NOMO-1 (cell line): ENCODE results near the gene PDF.
"Not testable (repeated sequence)": the region's sequence is repeated elsewhere in the genome, so short reads cannot be mapped to it uniquely, and the experiment has no call there.

Experiments
- DNase-seq, 2 experiments: peaks; one replicate each; lab custom pipeline; 2025; ENCODE audit not compliant: unreplicated experiment in 2 of 2; lab: John Stamatoyannopoulos, UW

The PDF gene, protein sequence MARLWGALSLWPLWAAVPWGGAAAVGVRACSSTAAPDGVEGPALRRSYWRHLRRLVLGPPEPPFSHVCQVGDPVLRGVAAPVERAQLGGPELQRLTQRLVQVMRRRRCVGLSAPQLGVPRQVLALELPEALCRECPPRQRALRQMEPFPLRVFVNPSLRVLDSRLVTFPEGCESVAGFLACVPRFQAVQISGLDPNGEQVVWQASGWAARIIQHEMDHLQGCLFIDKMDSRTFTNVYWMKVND

DNA sequence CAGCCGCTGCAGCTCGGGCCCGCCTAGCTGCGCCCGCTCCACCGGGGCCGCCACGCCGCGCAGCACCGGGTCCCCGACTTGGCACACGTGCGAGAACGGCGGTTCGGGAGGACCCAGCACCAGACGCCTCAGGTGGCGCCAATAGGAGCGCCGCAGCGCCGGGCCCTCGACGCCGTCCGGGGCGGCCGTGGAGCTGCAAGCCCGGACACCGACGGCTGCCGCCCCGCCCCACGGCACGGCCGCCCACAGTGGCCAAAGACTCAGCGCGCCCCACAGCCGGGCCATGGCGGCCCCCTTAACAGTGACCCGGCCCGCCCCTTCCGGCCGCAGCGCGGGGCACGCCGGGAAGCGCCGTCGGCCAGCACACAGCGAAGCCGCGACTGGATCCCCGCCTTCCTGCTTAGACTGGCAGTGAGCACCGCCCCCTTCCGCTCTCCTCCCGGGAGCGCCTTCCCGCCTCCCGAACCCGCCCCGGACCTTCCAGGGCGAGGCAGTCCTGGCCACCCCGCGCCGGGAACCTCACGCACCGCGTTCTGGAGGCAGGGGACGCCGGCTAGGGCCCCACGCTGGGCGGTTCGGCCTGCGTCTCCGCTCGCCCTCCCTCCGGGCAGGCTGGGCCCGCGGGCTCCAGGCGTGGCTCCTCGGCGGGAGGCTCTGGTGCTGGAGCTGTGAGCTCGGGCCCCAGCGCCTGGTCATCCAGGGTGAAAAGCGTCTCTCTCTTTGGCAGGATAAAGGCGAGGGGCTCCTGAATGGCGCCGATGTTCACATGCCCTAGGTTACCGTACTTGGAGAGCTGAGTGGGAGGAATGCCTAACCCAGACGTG, at the start of gene PDF:
TSS of gene PDF (minus strand) at position 303 of the 824 bp plus-strand sequence. CDS start at position 285, 18 bp downstream.
- peak; percentile 82 to 90 for DNase-seq

DNA sequence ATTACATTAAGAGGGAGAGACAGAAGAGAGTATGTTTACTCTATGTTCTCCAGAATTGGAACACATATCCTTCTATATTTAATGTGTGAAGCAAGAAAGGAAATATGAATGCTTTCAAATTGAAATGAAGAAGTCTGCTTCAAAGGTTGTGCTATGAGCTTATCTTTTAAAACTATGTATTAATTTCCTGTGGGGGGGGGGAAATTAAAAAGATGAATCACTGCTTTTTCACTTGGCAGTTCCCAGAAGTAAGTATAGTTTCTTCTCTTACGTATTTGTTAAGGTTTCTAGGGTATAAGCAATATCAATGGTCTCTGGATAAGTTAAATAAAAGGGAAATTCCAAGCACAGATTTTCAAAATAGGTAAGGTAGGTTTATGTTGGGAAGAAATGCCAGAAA, 48.4 kb upstream of the PDF start:
- no peak for DNase-seq

- DNase-seq: no peak
Observed at GRCh38 chr16:69378036-69378435, 47.6 kb upstream of the PDF start.

- DNase-seq: no peak
Observed at GRCh38 chr16:69376393-69377059, 46.1 kb upstream of the PDF start.

DNA sequence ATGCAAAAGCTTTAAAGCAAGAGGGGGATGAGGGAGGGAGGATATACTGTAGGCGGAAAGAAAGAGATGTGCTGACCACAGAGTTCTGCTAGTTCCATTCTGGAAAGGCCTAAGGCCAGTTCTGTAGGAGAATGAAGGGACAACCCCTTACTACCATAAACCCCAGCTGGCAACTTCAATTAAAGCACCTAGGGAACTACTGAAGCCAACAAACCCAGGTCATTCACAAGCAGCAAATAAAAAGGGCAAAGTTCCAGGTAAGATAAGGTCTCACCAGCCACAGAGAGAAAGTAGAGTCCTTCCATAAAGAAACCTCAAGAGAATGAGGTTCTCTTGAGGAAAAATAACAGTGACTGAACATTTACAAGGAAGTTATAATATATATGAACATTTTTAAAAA, 42.6 kb upstream of the PDF start:
- no peak for DNase-seq

- DNase-seq: no peak
Observed at GRCh38 chr16:69371564-69371963, 41.2 kb upstream of the PDF start.

DNA sequence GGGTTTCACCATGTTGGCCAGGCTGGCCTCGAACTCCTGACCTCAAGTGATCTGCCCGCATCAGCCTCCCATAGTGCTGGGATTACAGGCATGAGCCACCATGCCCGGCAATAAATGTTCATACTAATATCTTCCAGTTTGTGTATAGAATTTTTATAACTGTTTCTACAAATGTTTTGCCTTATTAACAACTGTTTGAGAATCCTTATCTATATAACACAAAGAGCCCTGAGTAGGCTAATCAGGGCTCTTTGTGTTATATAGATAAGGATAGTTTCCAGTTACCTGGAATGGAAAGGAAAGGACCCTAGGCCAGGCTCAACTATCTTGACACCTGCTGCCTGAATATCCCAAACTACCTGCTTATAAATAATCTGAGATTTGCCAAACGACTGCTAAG, 38.5 kb upstream of the PDF start:
- DNase-seq: no peak

GRCh38 chr16:69367980-69368379, 37.6 kb upstream of the PDF start:
- no peak for DNase-seq

DNA sequence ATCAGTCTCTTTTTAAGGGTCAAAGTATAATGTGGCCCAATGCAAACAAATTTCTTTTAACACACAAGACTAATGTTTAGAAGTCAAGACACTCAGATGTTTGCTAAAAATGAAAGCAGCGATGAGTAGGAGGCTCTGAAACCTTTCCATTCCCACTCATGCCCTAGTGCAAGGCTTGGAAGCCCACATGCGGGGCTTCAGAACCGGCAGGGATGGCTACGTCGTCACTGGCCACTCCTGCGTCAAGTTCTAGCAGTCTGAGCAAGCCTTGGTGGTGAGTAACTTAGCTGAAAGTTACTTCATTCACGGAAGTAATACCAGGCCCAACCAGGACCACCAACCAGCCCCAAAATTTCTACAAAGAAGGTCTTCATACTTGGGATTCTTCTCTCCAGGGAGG, 36.0 kb upstream of the PDF start:
- DNase-seq: no peak

DNA sequence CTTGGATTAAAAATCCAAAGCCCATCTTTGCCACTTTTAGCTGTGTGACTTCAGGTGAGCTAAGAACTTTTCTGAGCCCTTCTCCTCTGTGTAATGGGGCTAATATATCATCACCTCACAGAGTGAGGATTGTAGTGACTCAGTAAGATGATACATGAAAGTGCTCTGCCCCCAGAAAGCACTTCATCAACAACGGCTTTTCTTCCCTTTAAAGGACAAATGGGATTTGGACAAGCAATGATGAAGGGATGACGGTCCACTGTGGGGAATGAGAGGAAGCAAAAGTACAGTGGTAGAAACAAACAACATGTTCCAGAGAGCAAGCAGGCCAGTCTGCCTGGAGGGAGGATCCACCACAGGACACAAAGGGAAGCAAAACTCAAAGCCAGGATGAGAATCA, 35.5 kb upstream of the PDF start:
- DNase-seq: no peak

GRCh38 chr16:69364088-69364487, 33.7 kb upstream of the PDF start:
- no peak for DNase-seq

- no peak for DNase-seq
Observed at GRCh38 chr16:69363281-69363717, 32.9 kb upstream of the PDF start.

GRCh38 chr16:69360070-69360469, 29.7 kb upstream of the PDF start:
- DNase-seq: not testable (repeated sequence)

- DNase-seq: no peak
Observed at GRCh38 chr16:69351309-69352027, 21.1 kb upstream of the PDF start, which contains the start of gene TMED6. TSS of gene TMED6 (minus strand) at chr16:69351786. CDS start at chr16:69351753, 33 bp downstream.

DNA sequence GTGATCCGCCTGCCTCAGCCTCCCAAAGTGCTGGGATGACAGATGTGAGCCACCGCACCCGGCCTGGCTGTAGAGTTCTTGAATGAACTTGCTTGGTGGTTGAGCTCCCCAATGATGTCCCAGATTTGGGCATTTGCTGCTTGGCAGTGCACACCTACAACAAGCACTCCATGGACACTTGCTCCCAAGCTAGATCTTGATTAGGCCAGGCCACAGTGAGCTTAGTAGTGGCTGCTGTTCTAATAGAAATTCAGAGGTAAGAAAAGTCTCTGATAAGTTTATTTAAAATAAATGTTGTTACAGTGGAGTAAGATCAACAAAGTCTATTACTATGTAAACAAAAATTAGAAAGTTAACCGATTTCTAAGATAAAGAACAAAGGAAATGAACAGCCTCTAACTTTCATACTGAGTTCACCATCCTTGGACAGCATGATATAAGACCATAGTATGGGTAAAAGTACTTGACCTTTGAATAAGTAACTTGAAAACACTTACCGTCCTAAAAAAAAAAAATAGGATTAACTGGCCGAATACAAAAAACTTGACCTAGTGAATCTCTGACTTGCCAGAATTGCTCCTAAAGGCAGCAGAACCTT, 20.2 kb upstream of the PDF start:
- no peak for DNase-seq

GRCh38 chr16:69349536-69349935, 19.1 kb upstream of the PDF start:
- DNase-seq: no peak

DNA sequence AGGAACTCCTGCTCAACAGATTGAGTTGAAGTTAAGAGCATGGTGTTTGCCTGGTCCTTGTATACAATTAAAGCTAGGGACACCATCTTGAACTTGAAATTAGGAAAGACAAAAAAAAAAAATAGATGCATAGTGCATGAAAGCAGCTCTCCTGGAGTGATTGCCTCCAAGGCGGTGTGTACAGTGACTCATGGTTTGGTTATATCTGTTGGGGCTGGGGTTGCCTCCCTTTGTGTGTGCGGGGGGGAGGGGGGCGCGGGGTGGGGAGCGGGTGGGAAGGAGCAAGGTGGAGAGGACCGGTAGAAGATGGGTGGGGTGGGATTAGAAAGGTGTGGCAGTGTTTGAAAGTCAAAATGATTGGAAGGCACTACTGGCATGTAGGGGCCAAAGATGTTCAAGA, 17.8 kb upstream of the PDF start:
- no peak for DNase-seq

DNA sequence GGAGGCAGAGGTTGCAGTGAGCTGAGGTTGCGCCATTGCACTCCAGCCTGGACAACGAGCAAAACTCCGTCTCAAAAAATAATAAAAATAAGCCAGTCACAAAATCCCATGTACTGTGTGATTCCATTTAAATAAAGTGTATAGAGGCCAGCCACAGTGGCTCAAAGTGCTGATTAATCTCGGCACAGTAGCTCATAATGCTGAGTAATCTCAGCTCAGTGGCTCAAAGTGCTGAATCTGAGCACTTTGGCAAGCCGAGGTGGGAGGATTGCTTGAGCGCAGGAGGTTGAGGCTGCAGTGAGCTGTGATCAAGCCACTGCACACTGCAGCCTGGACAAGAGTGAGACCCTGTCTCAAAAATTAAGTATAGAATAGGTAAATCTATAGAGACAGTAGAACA, 16.3 kb upstream of the PDF start:
- DNase-seq: no peak

DNA sequence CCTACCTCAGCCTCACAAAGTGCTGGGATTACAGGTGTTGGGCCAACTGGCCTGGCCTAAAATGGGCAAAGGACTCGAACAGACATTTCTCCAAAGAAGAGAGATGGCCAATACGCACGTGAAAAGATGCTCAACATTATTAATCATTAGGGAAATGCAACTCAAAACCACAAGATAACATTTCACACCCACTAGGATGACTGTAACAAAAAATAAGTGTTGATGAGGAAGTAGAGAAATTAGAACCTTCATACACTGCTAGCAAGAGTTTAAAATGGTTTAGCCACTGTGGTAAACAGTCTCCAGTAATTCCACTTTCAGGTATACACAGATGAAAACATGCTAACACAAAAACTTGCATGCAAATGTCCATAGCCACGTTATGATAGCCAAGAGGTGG, 15.5 kb upstream of the PDF start:
- peak in 1 of 2 experiments; percentile 29 for DNase-seq

DNA sequence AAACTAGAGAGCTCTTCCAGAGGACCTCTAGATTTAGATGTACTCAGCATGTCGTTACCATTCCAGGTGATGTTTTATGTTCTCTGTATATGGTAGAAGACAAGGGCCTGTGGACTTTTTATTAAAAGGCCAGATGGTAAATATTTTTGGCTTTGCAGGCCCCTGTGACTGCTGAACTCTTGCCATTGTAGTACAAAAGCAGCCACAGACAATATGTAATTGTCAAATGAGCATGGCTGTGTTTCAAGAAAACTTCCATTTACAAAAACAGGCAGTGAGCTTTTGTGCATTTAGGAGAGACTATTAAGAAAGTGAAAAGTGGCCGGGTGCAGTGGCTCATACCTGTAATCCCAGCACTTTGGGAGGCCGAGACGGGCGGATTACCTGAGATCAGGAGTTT, 13.8 kb upstream of the PDF start:
- no peak for DNase-seq
